D721Med (cell line): Measurements from ENCODE around the gene MRAS.

ENCODE experiments used
- DNase-seq: peaks from one replicate; pipeline ENCODE4 v3.0.0; 2011; ENCODE audit warnings: low spot score; ENCODE audit not compliant: insufficient read length
- FAIRE-seq: peaks from 2 replicates; lab custom pipeline; 2011; peaks lifted over from hg19 to GRCh38; lab: Jason Lieb, UNC
- CTCF ChIP-seq: IDR thresholded peaks from 2 replicates; pipeline ENCODE4 v1.5.1; 2012; ENCODE audit warnings: mild to moderate bottlenecking, control low read depth; ENCODE audit not compliant: insufficient read depth; ENCODE audit errors: missing control alignments

Gene MRAS

GRCh38 chr3:138397983-138398382 is 49.6 kb downstream of the MRAS start:
- no peak for TF ChIP-seq CTCF
- FAIRE-seq (no peak), DNase-seq (no peak)

GRCh38 chr3:138398791-138399575 is 50.6 kb downstream of the MRAS start:
- DNase-seq (no peak), FAIRE-seq (no peak)
- TF ChIP-seq CTCF, result no peak

GRCh38 chr3:138399766-138400165 is 51.4 kb downstream of the MRAS start:
- FAIRE-seq, result no peak
- TF ChIP-seq CTCF, result no peak
- no peak for DNase-seq

GRCh38 chr3:138400651-138401070 is 52.3 kb downstream of the MRAS start:
- FAIRE-seq (no peak), DNase-seq (no peak)
- TF ChIP-seq CTCF, result no peak

GRCh38 chr3:138401834-138402233 is 53.5 kb downstream of the MRAS start:
- FAIRE-seq (no peak), DNase-seq (no peak)
- TF ChIP-seq CTCF, result no peak

GRCh38 chr3:138404121-138404520 is 55.7 kb downstream of the MRAS start:
- no peak for DNase-seq
- FAIRE-seq, result no peak

More at GRCh38 chr3:138404121-138404520, 55.7 kb downstream of the MRAS start:
- no peak for TF ChIP-seq CTCF
